Measurements from ENCODE around the gene SPEN. TPM values are rescaled to one million over a fixed set of nuclear protein-coding genes. Genes with fewer than 3 reads are reported as not detected.
"Not testable (repeated sequence)": the region's sequence is repeated elsewhere in the genome, so short reads cannot be mapped to it uniquely, and the experiment has no call there.

The SPEN gene
- total and polyA plus RNA-seq, 2 experiments from 2014 or later = 24.3 to 25.9 TPM

- Histone ChIP-seq H3K27me3 (no peaks in the 10 kb centered on the region), H2AFZ (no peak overlapping the region), H3K4me2 (no peak overlapping the region), H3K9me2 (replicated peaks; ENCODE audit: insufficient read depth) (no peaks in the 10 kb centered on the region), H3K4me3 (no peak overlapping the region), H3K9me3 (ENCODE audit: low read depth) (no peaks in the 10 kb centered on the region), H3K79me2 (peaks cover 16% of the 10 kb centered on the region), H3K4me1 (ENCODE audit: insufficient read depth) (no peaks in the 10 kb centered on the region), H4K20me1 (ENCODE audit: insufficient read depth, poor library complexity, severe bottlenecking) (no peaks in the 10 kb centered on the region), H3K27ac (no peak overlapping the region), H3K36me3 (replicated peaks; ENCODE audit: insufficient read depth, low read depth) (no peaks in the 10 kb centered on the region)
- DNase-seq (ENCODE audit: low spot score) = no peak
- WGBS (ENCODE audit: low lambda C conversion rate, missing lambda C conversion rate) = 93% methylated on average over 2 of the region's 2 CpGs
- TF ChIP-seq, protein P1, sequence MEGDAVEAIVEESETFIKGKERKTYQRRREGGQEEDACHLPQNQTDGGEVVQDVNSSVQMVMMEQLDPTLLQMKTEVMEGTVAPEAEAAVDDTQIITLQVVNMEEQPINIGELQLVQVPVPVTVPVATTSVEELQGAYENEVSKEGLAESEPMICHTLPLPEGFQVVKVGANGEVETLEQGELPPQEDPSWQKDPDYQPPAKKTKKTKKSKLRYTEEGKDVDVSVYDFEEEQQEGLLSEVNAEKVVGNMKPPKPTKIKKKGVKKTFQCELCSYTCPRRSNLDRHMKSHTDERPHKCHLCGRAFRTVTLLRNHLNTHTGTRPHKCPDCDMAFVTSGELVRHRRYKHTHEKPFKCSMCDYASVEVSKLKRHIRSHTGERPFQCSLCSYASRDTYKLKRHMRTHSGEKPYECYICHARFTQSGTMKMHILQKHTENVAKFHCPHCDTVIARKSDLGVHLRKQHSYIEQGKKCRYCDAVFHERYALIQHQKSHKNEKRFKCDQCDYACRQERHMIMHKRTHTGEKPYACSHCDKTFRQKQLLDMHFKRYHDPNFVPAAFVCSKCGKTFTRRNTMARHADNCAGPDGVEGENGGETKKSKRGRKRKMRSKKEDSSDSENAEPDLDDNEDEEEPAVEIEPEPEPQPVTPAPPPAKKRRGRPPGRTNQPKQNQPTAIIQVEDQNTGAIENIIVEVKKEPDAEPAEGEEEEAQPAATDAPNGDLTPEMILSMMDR (IDR thresholded peaks at IDR 0.05; ENCODE audit: poor library complexity) = no peak
- TF ChIP-seq EZH2phosphoT487 (IDR thresholded peaks at IDR 0.05; ENCODE audit: low read depth, severe bottlenecking, unreplicated experiment) (no peak), EZH2 (IDR thresholded peaks at IDR 0.05; ENCODE audit: borderline replicate concordance) (no peak)
Measured at GRCh38 chr1:15923241-15923640, 75.7 kb downstream of the SPEN start.

- not testable (repeated sequence) for DNase-seq (ENCODE audit: low spot score); H3K27ac ChIP-seq; H3K4me3 ChIP-seq; H3K79me2 ChIP-seq; H3K27me3 ChIP-seq; H3K4me1 ChIP-seq (ENCODE audit: insufficient read depth); H2AFZ ChIP-seq; H3K36me3 ChIP-seq (replicated peaks; ENCODE audit: insufficient read depth, low read depth); H3K4me2 ChIP-seq; H3K9me2 ChIP-seq (replicated peaks; ENCODE audit: insufficient read depth); H4K20me1 ChIP-seq (ENCODE audit: insufficient read depth, poor library complexity, severe bottlenecking); H3K9me3 ChIP-seq (ENCODE audit: low read depth)
- 86% methylated on average over 8 of the region's 8 CpGs for WGBS (ENCODE audit: low lambda C conversion rate, missing lambda C conversion rate)
Measured at GRCh38 chr1:15926448-15926847, 78.9 kb downstream of the SPEN start.

DNA sequence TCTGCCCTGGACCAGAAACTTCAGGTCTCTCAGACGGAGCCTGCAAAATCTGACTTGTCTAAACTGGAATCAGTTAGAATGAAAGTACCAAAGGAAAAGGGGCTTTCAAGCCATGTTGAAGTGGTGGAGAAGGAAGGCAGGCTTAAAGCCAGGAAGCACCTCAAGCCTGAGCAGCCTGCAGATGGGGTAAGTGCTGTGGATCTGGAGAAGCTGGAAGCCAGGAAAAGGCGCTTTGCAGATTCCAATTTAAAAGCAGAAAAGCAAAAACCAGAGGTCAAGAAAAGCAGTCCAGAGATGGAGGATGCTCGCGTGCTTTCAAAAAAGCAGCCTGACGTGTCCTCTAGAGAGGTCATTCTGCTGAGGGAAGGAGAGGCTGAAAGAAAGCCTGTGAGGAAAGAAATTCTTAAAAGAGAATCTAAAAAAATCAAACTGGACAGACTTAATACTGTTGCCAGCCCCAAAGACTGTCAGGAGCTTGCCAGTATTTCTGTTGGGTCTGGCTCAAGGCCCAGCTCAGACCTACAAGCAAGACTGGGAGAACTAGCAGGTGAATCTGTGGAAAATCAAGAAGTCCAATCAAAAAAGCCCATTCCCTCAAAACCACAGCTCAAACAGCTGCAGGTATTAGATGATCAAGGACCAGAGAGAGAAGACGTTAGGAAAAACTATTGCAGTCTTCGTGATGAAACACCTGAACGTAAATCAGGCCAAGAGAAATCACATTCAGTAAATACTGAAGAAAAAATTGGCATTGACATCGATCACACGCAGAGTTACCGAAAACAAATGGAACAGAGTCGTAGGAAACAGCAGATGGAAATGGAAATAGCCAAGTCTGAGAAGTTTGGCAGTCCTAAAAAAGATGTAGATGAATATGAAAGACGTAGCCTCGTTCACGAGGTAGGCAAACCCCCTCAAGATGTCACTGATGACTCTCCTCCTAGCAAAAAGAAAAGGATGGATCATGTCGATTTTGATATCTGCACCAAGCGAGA is 81.8 kb downstream of the SPEN start:
- Histone ChIP-seq H3K4me2 (no peak overlapping the region), H3K79me2 (peaks cover 6% of the 10 kb centered on the region), H4K20me1 (ENCODE audit: insufficient read depth, poor library complexity, severe bottlenecking) (no peaks in the 10 kb centered on the region), H3K36me3 (replicated peaks; ENCODE audit: insufficient read depth, low read depth) (no peaks in the 10 kb centered on the region), H3K27me3 (no peaks in the 10 kb centered on the region), H3K4me3 (no peak overlapping the region), H3K9me3 (ENCODE audit: low read depth) (no peaks in the 10 kb centered on the region), H3K9me2 (replicated peaks; ENCODE audit: insufficient read depth) (no peaks in the 10 kb centered on the region), H3K4me1 (ENCODE audit: insufficient read depth) (no peaks in the 10 kb centered on the region), H3K27ac (no peak overlapping the region), H2AFZ (no peak overlapping the region)
- DNase-seq (ENCODE audit: low spot score) = no peak
- TF ChIP-seq, protein P1 (IDR thresholded peaks at IDR 0.05; ENCODE audit: poor library complexity) = no peak
- no peak for TF ChIP-seq EZH2phosphoT487 (IDR thresholded peaks at IDR 0.05; ENCODE audit: low read depth, severe bottlenecking, unreplicated experiment)
- no peak for TF ChIP-seq EZH2 (IDR thresholded peaks at IDR 0.05; ENCODE audit: borderline replicate concordance)
- WGBS (ENCODE audit: low lambda C conversion rate, missing lambda C conversion rate) = 97% methylated on average over 17 of the region's 17 CpGs

DNA sequence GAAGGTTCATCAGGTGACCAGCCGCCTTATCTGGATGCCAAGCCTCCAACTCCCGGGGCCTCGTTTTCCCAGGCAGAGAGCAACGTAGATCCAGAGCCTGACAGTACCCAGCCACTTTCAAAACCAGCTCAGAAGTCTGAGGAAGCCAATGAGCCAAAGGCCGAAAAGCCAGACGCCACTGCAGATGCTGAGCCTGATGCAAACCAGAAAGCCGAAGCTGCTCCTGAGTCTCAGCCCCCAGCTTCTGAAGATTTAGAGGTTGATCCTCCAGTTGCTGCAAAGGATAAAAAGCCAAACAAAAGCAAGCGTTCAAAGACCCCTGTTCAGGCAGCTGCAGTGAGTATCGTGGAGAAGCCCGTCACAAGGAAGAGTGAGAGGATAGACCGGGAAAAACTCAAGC is 83.9 kb downstream of the SPEN start:
- H3K36me3 ChIP-seq (replicated peaks; ENCODE audit: insufficient read depth, low read depth) = no peaks in the 10 kb centered on the region

More for the DNA sequence above, 83.9 kb downstream of the SPEN start:
- Histone ChIP-seq H3K4me2 (no peak overlapping the region), H3K27ac (no peak overlapping the region), H3K79me2 (peaks cover 6% of the 10 kb centered on the region), H3K9me3 (ENCODE audit: low read depth) (no peaks in the 10 kb centered on the region), H3K4me3 (no peak overlapping the region), H2AFZ (no peak overlapping the region), H3K9me2 (replicated peaks; ENCODE audit: insufficient read depth) (no peaks in the 10 kb centered on the region), H3K27me3 (no peaks in the 10 kb centered on the region), H3K4me1 (ENCODE audit: insufficient read depth) (no peaks in the 10 kb centered on the region), H4K20me1 (ENCODE audit: insufficient read depth, poor library complexity, severe bottlenecking) (no peaks in the 10 kb centered on the region)
- TF ChIP-seq, protein P1 (IDR thresholded peaks at IDR 0.05; ENCODE audit: poor library complexity) = no peak
- no peak for TF ChIP-seq EZH2phosphoT487 (IDR thresholded peaks at IDR 0.05; ENCODE audit: low read depth, severe bottlenecking, unreplicated experiment)
- no peak for TF ChIP-seq EZH2 (IDR thresholded peaks at IDR 0.05; ENCODE audit: borderline replicate concordance)
- no peak for DNase-seq (ENCODE audit: low spot score)
- 70% methylated on average over 11 of the region's 11 CpGs for WGBS (ENCODE audit: low lambda C conversion rate, missing lambda C conversion rate)
